HG03520 (cell line): ENCODE results near the gene HSPB1.
A peak's percentile ranks its signal among the peaks of the same experiment; 100 is the strongest.
"Not testable (repeated sequence)": the region's sequence is repeated elsewhere in the genome, so short reads cannot be mapped to it uniquely, and the experiment has no call there.

Source experiments
- ATAC-seq: cut with Tn5 transposase; IDR thresholded peaks from one replicate; pipeline ENCODE4 v1.9.1; 2021; ENCODE audit warnings: mild to moderate bottlenecking, moderate library complexity; ENCODE audit not compliant: unreplicated experiment

Gene HSPB1

GRCh38 chr7:76281006-76281705, 21.3 kb upstream of the HSPB1 start:
- no peak for ATAC-seq

- ATAC-seq = no peak
Observed at GRCh38 chr7:76281706-76282343, 20.6 kb upstream of the HSPB1 start.

GRCh38 chr7:76282344-76283253, 19.9 kb upstream of the HSPB1 start:
- no peak for ATAC-seq

- no peak for ATAC-seq
Observed at GRCh38 chr7:76283254-76284159, 19.0 kb upstream of the HSPB1 start.

DNA sequence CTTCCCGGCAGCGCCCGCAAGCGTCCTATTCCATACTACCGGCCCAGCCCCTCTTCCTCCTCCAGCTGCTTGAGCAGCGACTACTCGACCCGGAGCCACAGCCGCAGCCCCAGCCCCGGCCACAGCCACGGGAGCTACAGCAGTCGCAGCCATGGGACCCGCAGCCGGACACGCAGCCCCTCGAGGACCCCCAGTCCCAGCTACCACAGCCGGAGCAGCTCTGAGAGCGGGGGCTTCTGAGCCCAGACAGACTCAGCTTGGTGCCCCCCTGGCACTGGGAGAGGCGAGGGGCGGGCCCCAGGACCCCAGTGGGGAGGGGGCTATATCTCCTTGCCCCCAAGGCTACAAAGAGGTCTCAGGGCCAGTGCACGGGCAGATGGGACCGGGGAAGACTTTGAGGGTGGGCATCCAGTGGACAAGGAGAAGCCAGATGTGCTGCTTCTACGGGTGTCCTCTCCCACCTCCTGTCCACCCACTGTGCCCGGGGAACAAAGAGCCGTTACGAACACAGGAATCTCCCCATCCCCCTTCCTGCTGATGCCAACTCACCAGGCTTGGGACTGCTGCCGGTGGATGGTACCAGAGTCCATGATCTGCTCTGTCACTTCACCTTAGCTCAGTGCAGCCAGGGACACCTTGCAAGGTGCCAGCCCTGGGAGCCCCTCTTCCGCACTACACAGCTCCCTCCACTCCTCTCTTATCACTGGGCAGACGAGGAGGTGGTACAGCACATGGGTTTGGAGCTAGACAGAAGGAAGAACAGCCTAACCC, 16.7 kb upstream of the HSPB1 start:
- no peak for ATAC-seq

DNA sequence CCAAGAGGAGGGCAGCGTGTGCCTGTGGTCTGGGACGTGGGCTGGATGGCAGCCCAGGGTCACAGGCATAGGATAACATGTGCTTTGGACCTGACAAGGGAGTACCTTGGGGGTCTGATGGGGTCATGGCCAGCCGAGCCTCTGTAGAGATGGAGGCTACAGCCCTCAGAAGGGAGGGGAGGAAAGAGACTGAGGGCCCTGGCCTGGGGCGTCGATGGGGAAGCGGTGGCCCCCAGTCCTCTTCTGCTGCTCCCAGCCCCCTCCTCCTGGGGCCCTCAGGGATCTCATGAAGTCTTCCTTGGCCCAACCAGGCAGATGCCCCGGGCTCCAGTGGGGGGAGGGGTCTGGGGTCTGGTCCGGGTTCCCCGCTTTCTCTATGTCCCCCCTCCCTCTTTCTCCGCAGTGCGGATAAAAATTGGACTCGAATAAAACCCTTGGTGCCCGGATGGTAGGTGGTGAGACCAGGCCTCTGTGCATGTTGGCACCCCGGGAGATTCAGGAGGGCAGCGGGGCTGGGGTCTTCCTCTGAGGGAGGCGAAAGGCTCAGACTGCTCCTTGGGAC, 15.6 kb upstream of the HSPB1 start:
- ATAC-seq = no peak

- ATAC-seq = not testable (repeated sequence)
Observed at GRCh38 chr7:76290847-76291350, 11.6 kb upstream of the HSPB1 start.

DNA sequence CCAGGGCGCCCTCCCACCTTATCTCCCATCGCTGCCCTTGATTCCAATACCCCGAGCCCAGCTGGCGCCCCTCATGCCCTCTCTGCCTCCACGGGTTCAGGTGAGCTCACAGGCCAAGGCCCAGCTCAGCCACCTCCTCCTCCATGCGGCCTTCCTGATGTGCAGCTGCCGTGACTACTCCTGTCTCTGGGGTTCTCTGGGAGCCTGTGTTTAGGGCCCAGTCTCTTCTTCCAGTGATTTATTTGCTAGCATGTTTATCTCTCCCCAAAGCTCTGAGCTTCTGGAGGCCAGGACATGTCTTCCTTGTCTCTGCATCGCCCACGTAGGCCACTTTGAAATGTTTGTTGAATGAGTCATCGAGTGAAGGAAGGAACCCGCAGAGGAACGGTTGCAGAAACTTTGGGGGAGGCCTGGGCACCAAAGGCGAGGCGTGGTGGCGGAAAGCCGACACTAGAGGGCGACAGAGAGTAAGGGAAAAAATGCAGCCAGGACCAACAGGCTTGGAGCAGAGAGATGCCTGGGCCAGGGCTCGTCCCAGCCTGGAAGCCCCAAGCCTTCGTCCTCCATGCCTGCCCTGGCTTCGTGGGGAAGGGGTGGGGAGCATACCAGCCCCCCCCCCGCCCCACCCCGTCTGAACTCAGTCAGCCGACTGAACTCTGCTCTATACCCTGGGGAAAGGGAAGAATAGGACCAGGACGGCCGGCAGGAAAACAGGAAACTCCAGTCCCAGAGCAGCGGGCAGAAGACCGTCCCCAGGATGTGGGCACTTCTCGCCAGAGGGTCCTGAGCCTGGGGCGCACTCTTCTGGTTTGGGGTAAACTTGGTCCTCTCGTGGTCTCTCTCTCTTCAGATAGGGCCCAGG, 10.9 kb upstream of the HSPB1 start:
- peak; percentile 81 for ATAC-seq

GRCh38 chr7:76292213-76292573, 10.3 kb upstream of the HSPB1 start:
- ATAC-seq = no peak

DNA sequence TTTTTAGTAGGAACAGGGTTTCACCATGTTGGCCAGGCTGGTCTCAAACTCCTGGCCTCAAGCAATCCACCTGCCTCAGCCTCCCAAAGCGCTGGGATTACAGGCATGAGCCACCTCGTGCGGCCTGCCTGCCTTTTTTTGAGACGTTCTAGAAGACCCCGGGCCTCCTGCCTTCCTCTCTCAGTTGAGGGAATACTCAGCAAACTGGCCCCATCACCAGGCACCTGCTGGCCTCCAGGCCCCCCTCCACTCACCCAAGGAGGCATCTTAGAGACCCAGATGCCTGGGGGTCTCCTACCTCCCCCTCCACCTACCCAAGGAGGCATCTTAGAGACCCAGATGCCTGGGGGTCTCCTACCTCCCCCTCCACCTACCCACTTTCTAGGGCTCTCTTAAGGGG, 9.6 kb upstream of the HSPB1 start:
- not testable (repeated sequence) for ATAC-seq

DNA sequence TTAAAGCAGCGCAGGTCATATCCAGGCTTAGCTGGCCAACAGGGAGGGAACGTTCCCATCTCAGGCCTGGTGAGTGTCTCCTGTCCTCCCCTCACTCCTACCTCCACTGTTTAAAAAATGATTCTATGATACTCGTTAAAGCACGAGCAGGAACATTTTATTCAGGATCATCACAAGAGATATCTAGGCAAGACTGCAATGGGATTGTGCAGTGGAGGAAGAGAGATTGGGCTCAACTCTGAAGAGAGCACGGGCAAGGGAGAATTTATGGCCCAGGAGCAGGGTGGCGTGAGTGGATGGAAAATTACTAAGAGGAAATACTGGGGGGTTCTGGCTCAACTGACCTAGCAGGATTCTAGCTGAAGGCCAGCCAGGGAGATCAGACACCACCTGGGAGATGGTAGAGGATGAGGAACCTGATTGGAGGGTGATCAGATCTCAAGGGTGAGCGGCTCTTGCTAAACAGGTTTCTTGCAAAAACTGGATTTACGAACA, 9.0 kb upstream of the HSPB1 start:
- ATAC-seq = no peak

DNA sequence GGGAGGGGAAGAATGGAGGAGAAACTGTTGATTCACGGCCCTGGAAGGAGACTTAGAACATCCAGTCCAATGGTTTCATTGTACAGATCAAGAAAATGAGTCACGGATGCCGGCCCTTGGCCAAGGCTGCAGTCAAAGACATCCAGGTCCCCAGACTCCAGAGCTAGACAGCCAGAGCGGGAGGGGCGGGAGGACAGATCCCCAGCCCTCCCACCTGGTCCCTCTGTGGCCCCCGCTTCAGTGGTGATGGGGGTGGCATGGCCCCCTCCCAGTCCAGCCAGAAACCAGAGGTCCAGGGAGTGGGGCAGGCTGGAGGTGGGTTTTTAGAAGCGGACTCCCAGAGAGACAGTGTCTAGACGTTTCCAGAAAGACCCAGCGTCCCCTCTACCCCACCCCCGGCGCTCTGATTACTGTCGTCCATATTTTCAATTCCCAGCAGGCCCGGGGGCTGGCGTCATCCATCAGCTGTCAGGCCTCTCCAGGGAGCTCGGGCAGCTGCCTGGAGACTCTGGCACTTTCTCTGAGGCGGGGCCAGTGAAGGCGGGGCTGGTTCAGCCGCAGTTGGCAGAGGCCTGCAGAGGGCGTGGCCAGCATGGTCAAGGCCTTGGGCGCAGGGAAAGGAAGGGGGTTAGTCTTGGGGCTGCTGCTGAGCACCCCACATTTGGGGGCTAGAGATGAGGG, 8.0 kb upstream of the HSPB1 start:
- ATAC-seq = no peak

GRCh38 chr7:76296743-76297740, 5.4 kb upstream of the HSPB1 start:
- ATAC-seq = no peak

- ATAC-seq = no peak
Observed at GRCh38 chr7:76300166-76300731, 2.2 kb upstream of the HSPB1 start.

- ATAC-seq = no peak
Observed at GRCh38 chr7:76301000-76301399, 1.5 kb upstream of the HSPB1 start.
